Mesothelial cell of epicardium (in vitro differentiated cells): ENCODE data around the gene DENND1A. TPM values are rescaled to one million over a fixed set of nuclear protein-coding genes. Genes with fewer than 3 reads are reported as not detected.

ENCODE experiments used
- DNase-seq, 2 experiments: peaks; one replicate each; pipeline ENCODE4 v3.0.0; 2021; ENCODE audit warnings: low spot score in 2 of 2; ENCODE audit not compliant: unreplicated experiment in 2 of 2
- H3K27ac Mint-ChIP-seq: 2 replicates; pipeline ENCODE4 v1.8.0; 2021; ENCODE audit warnings: mixed read lengths
- H3K27me3 Mint-ChIP-seq: 2 replicates; pipeline ENCODE4 v1.8.0; 2021; ENCODE audit warnings: low read depth, mixed read lengths
- H3K36me3 Mint-ChIP-seq: 2 replicates; pipeline ENCODE4 v1.8.0; 2021; ENCODE audit warnings: mixed read lengths
- H3K4me1 Mint-ChIP-seq: 2 replicates; pipeline ENCODE4 v1.8.0; 2021; ENCODE audit warnings: mixed read lengths
- H3K4me3 Mint-ChIP-seq: 2 replicates; pipeline ENCODE4 v1.8.0; 2021; ENCODE audit warnings: mild to moderate bottlenecking, moderate library complexity, mixed read lengths
- H3K9me3 Mint-ChIP-seq: 2 replicates; pipeline ENCODE4 v1.8.0; 2021; ENCODE audit warnings: mixed read lengths
- total RNA-seq: library from RNA; stranded (reverse); gene quantifications from 3 replicates; pipeline ENCODE4 v1.2.1, GENCODE V29; 2021
- TF ChIP-seq, protein P1 (sequence below): fragments of 200-600 bp; sonication (generic); IDR thresholded peaks from one replicate; pipeline ENCODE4 v1.5.0; 2021; ENCODE audit warnings: antibody characterized with exemption; ENCODE audit not compliant: unreplicated experiment

Gene DENND1A
- total RNA-seq, 1 donor from 2014 or later = 23.4 TPM

DNA sequence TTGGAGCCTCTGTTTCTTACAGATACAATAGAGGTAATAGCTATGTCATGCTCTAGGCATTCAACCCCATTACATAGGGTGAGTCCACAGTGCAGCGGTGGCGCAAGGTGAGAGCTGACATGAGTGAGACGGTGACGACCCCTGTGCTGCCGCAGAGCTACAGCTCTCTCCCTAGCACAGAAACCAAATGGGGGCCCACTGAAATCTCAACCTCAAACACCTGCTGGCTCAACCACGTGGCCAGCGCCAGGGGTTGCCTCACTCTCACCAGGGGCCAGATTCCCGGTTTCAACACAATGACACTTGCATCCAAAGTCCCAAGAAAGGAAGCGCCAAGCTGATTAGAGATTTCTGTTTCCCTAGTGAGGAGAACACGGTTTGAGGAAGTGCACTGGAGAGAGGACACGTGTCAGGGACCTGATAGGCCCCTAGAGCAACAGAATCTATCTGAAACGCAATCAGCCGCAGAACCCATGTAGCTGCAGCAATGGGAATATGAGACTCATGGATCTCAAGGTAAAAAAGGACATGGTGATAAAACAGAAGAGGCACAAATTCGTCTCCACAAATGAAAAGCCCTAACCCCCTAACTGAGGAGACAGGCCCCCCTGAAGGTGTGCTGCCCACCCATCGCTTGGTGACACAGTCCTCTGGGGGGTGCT, 459.7 kb downstream of the DENND1A start:
- Mint-ChIP-seq H3K4me3 (no peak overlapping the region), H3K36me3 (no peaks in the 10 kb centered on the region), H3K27ac (no peak overlapping the region), H3K4me1 (peaks cover 4% of the 10 kb centered on the region), H3K27me3 (no peaks in the 10 kb centered on the region), H3K9me3 (no peaks in the 10 kb centered on the region)
- TF ChIP-seq, protein P1, sequence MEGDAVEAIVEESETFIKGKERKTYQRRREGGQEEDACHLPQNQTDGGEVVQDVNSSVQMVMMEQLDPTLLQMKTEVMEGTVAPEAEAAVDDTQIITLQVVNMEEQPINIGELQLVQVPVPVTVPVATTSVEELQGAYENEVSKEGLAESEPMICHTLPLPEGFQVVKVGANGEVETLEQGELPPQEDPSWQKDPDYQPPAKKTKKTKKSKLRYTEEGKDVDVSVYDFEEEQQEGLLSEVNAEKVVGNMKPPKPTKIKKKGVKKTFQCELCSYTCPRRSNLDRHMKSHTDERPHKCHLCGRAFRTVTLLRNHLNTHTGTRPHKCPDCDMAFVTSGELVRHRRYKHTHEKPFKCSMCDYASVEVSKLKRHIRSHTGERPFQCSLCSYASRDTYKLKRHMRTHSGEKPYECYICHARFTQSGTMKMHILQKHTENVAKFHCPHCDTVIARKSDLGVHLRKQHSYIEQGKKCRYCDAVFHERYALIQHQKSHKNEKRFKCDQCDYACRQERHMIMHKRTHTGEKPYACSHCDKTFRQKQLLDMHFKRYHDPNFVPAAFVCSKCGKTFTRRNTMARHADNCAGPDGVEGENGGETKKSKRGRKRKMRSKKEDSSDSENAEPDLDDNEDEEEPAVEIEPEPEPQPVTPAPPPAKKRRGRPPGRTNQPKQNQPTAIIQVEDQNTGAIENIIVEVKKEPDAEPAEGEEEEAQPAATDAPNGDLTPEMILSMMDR = no peak
- no peak for DNase-seq

DNA sequence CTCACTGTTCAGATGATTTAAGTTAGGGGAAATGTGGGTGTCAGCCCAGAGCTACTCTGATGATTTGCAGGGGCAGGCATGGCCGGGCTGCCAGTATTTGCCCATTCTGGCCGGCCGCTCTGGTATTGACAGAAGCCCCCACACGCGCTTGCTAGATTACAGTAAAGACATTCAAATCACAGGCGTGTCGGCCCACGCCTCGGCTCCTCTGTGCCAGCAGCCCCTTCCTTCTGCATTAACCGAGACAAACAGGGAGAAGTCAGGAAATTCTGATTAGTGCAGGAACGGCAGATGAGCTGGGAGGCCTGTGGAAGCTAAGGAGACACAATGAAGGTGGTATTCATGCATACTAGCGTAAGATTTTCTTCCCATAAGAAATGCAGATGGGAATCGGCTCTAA, 460.6 kb downstream of the DENND1A start:
- DNase-seq = no peak
- H3K27me3 Mint-ChIP-seq = no peaks in the 10 kb centered on the region
- H3K36me3 Mint-ChIP-seq = no peaks in the 10 kb centered on the region
- TF ChIP-seq, protein P1 = no peak
- peaks cover 4% of the 10 kb centered on the region for H3K4me1 Mint-ChIP-seq
- peaks cover 2% of the 10 kb centered on the region for H3K9me3 Mint-ChIP-seq
- H3K4me3 Mint-ChIP-seq = no peak overlapping the region
- no peak overlapping the region for H3K27ac Mint-ChIP-seq

DNA sequence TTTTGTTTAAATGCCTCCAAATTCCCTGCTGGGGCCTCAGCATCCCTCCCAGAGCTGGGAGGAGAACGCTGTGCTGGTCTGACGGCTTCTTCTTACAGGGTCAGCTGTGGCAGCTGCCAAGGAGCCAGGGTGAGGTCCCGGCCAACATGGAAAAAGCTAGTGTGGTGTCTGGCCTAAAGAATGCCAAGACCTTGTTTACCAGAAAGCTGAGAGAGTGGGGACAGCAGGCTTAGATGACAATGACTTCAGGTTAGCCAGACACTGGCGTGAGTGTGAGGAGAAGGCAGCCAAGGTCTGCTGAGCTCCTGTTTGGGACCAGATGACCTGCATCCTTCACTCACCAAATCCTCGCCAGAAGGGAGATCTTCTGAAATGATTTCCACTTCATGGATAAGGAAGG, 461.4 kb downstream of the DENND1A start:
- TF ChIP-seq, protein P1 = no peak
- no peaks in the 10 kb centered on the region for H3K27me3 Mint-ChIP-seq
- no peak overlapping the region for H3K4me3 Mint-ChIP-seq
- peaks cover 4% of the 10 kb centered on the region for H3K4me1 Mint-ChIP-seq
- H3K9me3 Mint-ChIP-seq = peaks cover 5% of the 10 kb centered on the region
- no peaks in the 10 kb centered on the region for H3K36me3 Mint-ChIP-seq
- H3K27ac Mint-ChIP-seq = no peak overlapping the region
- DNase-seq = no peak

DNA sequence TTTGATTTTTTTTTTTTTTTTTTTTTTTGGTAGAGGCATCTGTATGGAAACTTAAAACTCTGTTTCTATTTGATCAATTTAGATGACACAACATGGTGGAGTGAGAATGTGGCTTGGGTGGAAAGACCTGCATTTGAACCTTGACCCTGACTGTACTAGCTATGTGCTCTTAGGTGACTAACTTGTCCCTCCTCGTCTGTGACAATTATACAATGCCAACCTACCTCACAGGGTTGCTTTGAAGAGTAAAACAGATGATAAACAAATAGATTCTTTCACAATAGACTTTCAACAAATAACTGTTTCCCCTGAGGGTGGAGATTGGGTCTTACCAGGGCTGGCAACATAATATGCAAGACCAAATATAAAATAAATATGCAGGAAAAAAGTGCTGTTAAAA, 464.6 kb downstream of the DENND1A start:
- no peaks in the 10 kb centered on the region for H3K27me3 Mint-ChIP-seq
- peaks cover 5% of the 10 kb centered on the region for H3K9me3 Mint-ChIP-seq
- H3K27ac Mint-ChIP-seq = no peak overlapping the region
- TF ChIP-seq, protein P1 = no peak
- no peak overlapping the region for H3K4me3 Mint-ChIP-seq
- DNase-seq = no peak
- no peaks in the 10 kb centered on the region for H3K36me3 Mint-ChIP-seq
- H3K4me1 Mint-ChIP-seq = peaks cover 4% of the 10 kb centered on the region

DNA sequence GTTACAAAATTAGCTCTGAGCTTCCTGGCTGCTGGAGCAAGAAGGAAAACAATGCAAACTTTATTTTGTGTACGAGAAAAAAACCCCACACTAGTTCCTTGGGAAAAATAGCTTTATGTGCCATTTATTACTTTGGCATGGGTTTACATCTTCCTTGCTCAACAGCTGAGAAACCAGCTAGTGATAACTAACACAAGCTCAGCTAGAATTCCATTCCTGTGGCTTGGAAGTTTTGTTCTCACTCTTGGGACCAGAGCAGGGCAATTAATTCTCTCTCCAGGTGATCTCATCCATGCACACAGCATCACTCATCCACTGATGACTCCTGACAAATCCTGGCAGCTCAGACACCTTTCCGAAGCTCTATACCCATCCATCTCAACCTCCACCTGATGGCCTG, 469.8 kb downstream of the DENND1A start:
- Mint-ChIP-seq H3K4me1 (no peaks in the 10 kb centered on the region), H3K27me3 (no peaks in the 10 kb centered on the region), H3K27ac (no peak overlapping the region), H3K36me3 (no peaks in the 10 kb centered on the region), H3K4me3 (no peak overlapping the region), H3K9me3 (peaks cover 5% of the 10 kb centered on the region)
- TF ChIP-seq, protein P1 = no peak
- no peak for DNase-seq

DNA sequence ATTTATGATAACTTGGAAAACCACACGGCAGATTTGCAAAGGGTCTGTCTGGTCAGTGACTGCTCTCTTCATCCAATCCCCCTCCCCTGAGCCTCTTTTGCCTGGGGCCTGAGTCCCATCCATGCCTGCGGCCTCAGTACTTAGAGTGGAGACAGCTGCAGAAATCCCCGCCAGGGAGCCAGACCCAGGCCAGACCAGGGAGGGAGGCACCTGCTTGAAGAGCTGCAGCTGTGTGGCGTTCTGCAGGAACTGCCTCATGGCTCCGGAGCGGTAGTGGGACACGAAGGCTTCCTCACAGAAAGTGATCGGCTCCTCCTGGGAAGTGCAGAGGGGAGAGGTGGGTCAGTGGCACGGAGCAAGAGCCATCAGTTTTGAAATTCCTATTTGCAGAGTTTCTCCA, 472.3 kb downstream of the DENND1A start:
- Mint-ChIP-seq H3K4me3 (no peak overlapping the region), H3K27me3 (no peaks in the 10 kb centered on the region), H3K9me3 (no peaks in the 10 kb centered on the region), H3K36me3 (no peaks in the 10 kb centered on the region), H3K4me1 (no peaks in the 10 kb centered on the region), H3K27ac (no peak overlapping the region)
- DNase-seq = no peak
- TF ChIP-seq, protein P1 = no peak
